H1 (cell line): ENCODE data around the gene RAB3IP. TPM values are rescaled to one million over a fixed set of nuclear protein-coding genes. Genes with fewer than 3 reads are reported as not detected.

Experiments used
- BCL11A ChIP-seq, 2 experiments: IDR thresholded peaks; one replicate each; pipeline ENCODE4 v1.6.1; 2011; ENCODE audit warnings: low read depth in 2 of 2, low read length in 2 of 2, mild to moderate bottlenecking in 2 of 2
- CHD1 ChIP-seq: IDR thresholded peaks from 2 replicates; pipeline ENCODE4 v1.6.1; 2012; ENCODE audit warnings: low read depth, low read length, improper control_type of control experiment
- CHD7 ChIP-seq: fragments of 300-600 bp; sonication (generic); IDR thresholded peaks from 2 replicates; pipeline ENCODE4 v1.7.1; 2012; ENCODE audit warnings: low read length, moderate library complexity, mild to moderate bottlenecking, inconsistent platforms; ENCODE audit not compliant: insufficient replicate concordance
- KDM1A ChIP-seq: fragments of 200-600, 300-600 bp; sonication (generic); IDR thresholded peaks from 2 replicates; pipeline ENCODE4 v1.7.1; 2016; ENCODE audit warnings: mild to moderate bottlenecking, low read length, borderline replicate concordance
- TAF7 ChIP-seq: optimal IDR thresholded peaks from 2 replicates; pipeline ENCODE3; 2011; ENCODE audit warnings: low read depth, mild to moderate bottlenecking, inconsistent platforms, low read length, moderate library complexity, borderline replicate concordance
- USF2 ChIP-seq: IDR thresholded peaks from 2 replicates; pipeline ENCODE4 v1.6.1; 2011; ENCODE audit warnings: low read length, improper control_type of control experiment
- polyA plus RNA-seq, 7 experiments: library from polyadenylated mRNA; depleted of rRNA in 3 of 7; stranded (reverse) in 5 of 7; unstranded in 2 of 7; fragments of >200 nt in 5 of 7; fragments of 200-250 nt in 2 of 7; gene quantifications; 1 replicate in 5 of 7; 2 replicates in 1 of 7; 4 replicates in 1 of 7; pipeline versions ENCODE4 v1.2.1 to v1.2.3, GENCODE V29; 2011 to 2013; ENCODE audit warnings: missing spikeins in 2 of 7, mixed read lengths in 2 of 7
- total RNA-seq: library from RNA; stranded (reverse); fragmentation: NEBNext Ultra II Directional; extraction: Animal tissue kit (Norgen Biotek cat#: 25700); gene quantifications from 2 replicates; pipeline ENCODE4 v1.2.1, GENCODE V29; 2021

Gene RAB3IP
- total and polyA plus RNA-seq, 2 of the 8 experiments (the other 6 are each of a cell fraction or from before 2014, with no cell fraction given), result 17.7 to 34.6 TPM

DNA sequence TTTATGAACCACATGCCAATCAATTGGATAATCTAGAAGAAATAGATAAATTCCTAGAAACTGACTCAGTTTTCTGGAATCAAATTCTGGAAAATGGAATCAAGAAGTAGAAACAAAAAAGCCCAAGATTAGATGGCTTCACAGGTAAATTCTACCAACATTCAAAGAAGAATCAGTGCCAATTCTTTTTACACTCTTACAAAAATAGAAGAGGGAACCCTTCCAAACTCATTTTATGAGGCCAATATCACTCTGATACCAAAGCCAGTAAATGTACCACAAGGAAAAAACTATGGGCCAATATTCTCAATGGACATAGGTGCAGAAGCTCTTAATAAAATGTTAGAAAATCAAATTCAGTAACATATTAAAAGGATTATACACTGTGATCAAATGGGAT is 50.7 kb downstream of the RAB3IP start (continued):
- TF ChIP-seq CHD7, result no peak
- no peak for TF ChIP-seq KDM1A
- TF ChIP-seq BCL11A (IDR thresholded peaks at IDR 0.05; ENCODE audit: low read depth in 2 of 2, low read length in 2 of 2), result no peak
- TF ChIP-seq TAF7, result no peak
- TF ChIP-seq CHD1, result no peak
- TF ChIP-seq USF2, result no peak
